Astrocyte (in vitro differentiated cells and primary cell): ENCODE data around the gene YIF1A. TPM values are rescaled to one million over a fixed set of nuclear protein-coding genes. Genes with fewer than 3 reads are reported as not detected.

Experiments used
- DNase-seq: peaks from one replicate; pipeline ENCODE4 v3.0.0-alpha.2; 2010; ENCODE audit warnings: low read depth
- FAIRE-seq: peaks from 2 replicates; lab custom pipeline; 2011; peaks lifted over from hg19 to GRCh38; lab: Jason Lieb, UNC
- H2AFZ ChIP-seq: 2 replicates; pipeline ENCODE4 v1.6.0; 2012; ENCODE audit warnings: low read depth, low read length, inconsistent platforms
- H3K27ac ChIP-seq: 2 replicates; pipeline ENCODE4 v1.5.1; 2011; ENCODE audit warnings: low read depth, low read length, inconsistent platforms
- H3K27me3 ChIP-seq: 2 replicates; pipeline ENCODE4 v1.6.0; 2011; ENCODE audit warnings: low read length, inconsistent platforms; ENCODE audit not compliant: insufficient read depth
- H3K36me3 ChIP-seq: 2 replicates; pipeline ENCODE4 v1.5.1; 2011; ENCODE audit warnings: low read length, inconsistent platforms; ENCODE audit not compliant: insufficient read depth
- H3K4me1 ChIP-seq: 2 replicates; pipeline ENCODE4 v1.5.1; 2011; ENCODE audit warnings: low read length, inconsistent platforms; ENCODE audit not compliant: insufficient read depth
- H3K4me2 ChIP-seq: 2 replicates; pipeline ENCODE4 v1.6.0; 2012; ENCODE audit warnings: low read length, inconsistent platforms
- H3K4me3 ChIP-seq: 2 replicates; pipeline ENCODE4 v1.5.1; 2011; ENCODE audit warnings: low read depth, mild to moderate bottlenecking, low read length, inconsistent platforms; ENCODE audit not compliant: insufficient read depth
- H3K79me2 ChIP-seq: 2 replicates; pipeline ENCODE4 v1.6.0; 2012; ENCODE audit warnings: mild to moderate bottlenecking, low read length, inconsistent platforms; ENCODE audit not compliant: insufficient read depth
- H3K9ac ChIP-seq: 2 replicates; pipeline ENCODE4 v1.6.0; 2012; ENCODE audit warnings: mild to moderate bottlenecking, low read length, inconsistent platforms
- H3K9me3 ChIP-seq: 2 replicates; pipeline ENCODE4 v1.5.1; 2012; ENCODE audit warnings: low read depth, mild to moderate bottlenecking, low read length, inconsistent platforms; ENCODE audit not compliant: insufficient read depth
- H4K20me1 ChIP-seq: 2 replicates; pipeline ENCODE4 v1.6.0; 2012; ENCODE audit warnings: low read length, inconsistent platforms; ENCODE audit not compliant: insufficient read depth
- H3K27ac Mint-ChIP-seq: one replicate; pipeline ENCODE4 v1.8.0; 2021; ENCODE audit warnings: mild to moderate bottlenecking, mixed read lengths; ENCODE audit not compliant: unreplicated experiment
- H3K27me3 Mint-ChIP-seq: one replicate; pipeline ENCODE4 v1.8.0; 2021; ENCODE audit warnings: low read depth, mixed read lengths; ENCODE audit not compliant: unreplicated experiment
- H3K36me3 Mint-ChIP-seq: one replicate; pipeline ENCODE4 v1.8.0; 2021; ENCODE audit warnings: low read depth, mixed read lengths; ENCODE audit not compliant: unreplicated experiment
- H3K4me1 Mint-ChIP-seq: one replicate; pipeline ENCODE4 v1.8.0; 2021; ENCODE audit warnings: low read depth, mixed read lengths; ENCODE audit not compliant: unreplicated experiment
- H3K4me3 Mint-ChIP-seq: one replicate; pipeline ENCODE4 v1.8.0; 2021; ENCODE audit warnings: mild to moderate bottlenecking, moderate library complexity, mixed read lengths; ENCODE audit not compliant: unreplicated experiment
- H3K9me3 Mint-ChIP-seq: one replicate; pipeline ENCODE4 v1.8.0; 2021; ENCODE audit warnings: mild to moderate bottlenecking, mixed read lengths; ENCODE audit not compliant: unreplicated experiment
- CTCF ChIP-seq: IDR thresholded peaks from 2 replicates; pipeline ENCODE4 v1.5.1; 2011; ENCODE audit warnings: low read depth, mild to moderate bottlenecking, inconsistent platforms, low read length, moderate library complexity; ENCODE audit not compliant: insufficient read depth
- EZH2 ChIP-seq: IDR thresholded peaks from 2 replicates; pipeline ENCODE4 v1.6.1; 2012; ENCODE audit warnings: mild to moderate bottlenecking, low read length, inconsistent platforms; ENCODE audit not compliant: insufficient read depth
- total RNA-seq: library from RNA; stranded (reverse); gene quantifications from 2 replicates; pipeline ENCODE4 v1.2.1, GENCODE V29; 2021

YIF1A gene
- total RNA-seq, 1 donor from 2014 or later: 129 TPM

GRCh38 chr11:66285250-66285947, 3.5 kb downstream of the YIF1A start:
- Mint-ChIP-seq H3K27ac (no peak overlapping the region), H3K4me1 (peaks cover 16% of the 10 kb centered on the region)
- peaks cover 29% of the 10 kb centered on the region for H3K4me1 ChIP-seq

GRCh38 chr11:66284526-66285078, 4.3 kb downstream of the YIF1A start:
- H3K27ac Mint-ChIP-seq: no peak overlapping the region

More at GRCh38 chr11:66285250-66285947, 3.5 kb downstream of the YIF1A start:
- Histone ChIP-seq H4K20me1 (peaks cover 61% of the 10 kb centered on the region), H3K4me2 (no peak overlapping the region), H3K79me2 (peaks cover 42% of the 10 kb centered on the region), H2AFZ (no peak overlapping the region), H3K9me3 (no peaks in the 10 kb centered on the region), H3K9ac (no peak overlapping the region), H3K36me3 (peaks cover 7% of the 10 kb centered on the region), H3K27ac (no peak overlapping the region), H3K27me3 (no peaks in the 10 kb centered on the region), H3K4me3 (no peak overlapping the region)
- Mint-ChIP-seq H3K9me3 (no peaks in the 10 kb centered on the region), H3K27me3 (no peaks in the 10 kb centered on the region), H3K4me3 (peak overlapping the region; percentile 54), H3K36me3 (peaks cover 6% of the 10 kb centered on the region)
- TF ChIP-seq EZH2 (no peak), CTCF (no peak)
- DNase-seq: no peak
- no peak for FAIRE-seq

More at GRCh38 chr11:66284526-66285078, 4.3 kb downstream of the YIF1A start:
- Histone ChIP-seq H4K20me1 (peaks cover 69% of the 10 kb centered on the region), H3K79me2 (peaks cover 42% of the 10 kb centered on the region), H3K4me3 (no peak overlapping the region), H3K27me3 (no peaks in the 10 kb centered on the region), H2AFZ (no peak overlapping the region), H3K27ac (no peak overlapping the region), H3K4me2 (no peak overlapping the region), H3K9ac (no peak overlapping the region), H3K36me3 (peaks cover 7% of the 10 kb centered on the region), H3K4me1 (peaks cover 28% of the 10 kb centered on the region), H3K9me3 (no peaks in the 10 kb centered on the region)
- Mint-ChIP-seq H3K4me1 (peaks cover 10% of the 10 kb centered on the region), H3K27me3 (no peaks in the 10 kb centered on the region), H3K9me3 (no peaks in the 10 kb centered on the region), H3K36me3 (peaks cover 2% of the 10 kb centered on the region), H3K4me3 (no peak overlapping the region)
- DNase-seq (no peak), FAIRE-seq (no peak)
- no peak for TF ChIP-seq CTCF
- no peak for TF ChIP-seq EZH2
